Right cardiac atrium (tissue), 5 donors: ENCODE results near the gene WNT5B. TPM values are rescaled to one million over a fixed set of nuclear protein-coding genes. Genes with fewer than 3 reads are reported as not detected.

Experiments
- ATAC-seq, 2 donors: fragments of 200-7000 bp; cut with Tn5 transposase; one replicate each; pipeline versions ENCODE4 v1.8.0 to v1.9.1; 2020; ENCODE audit warnings: moderate library complexity in 2 of 2, mild to moderate bottlenecking in 1 of 2
- DNase-seq, 3 donors: peaks; one replicate each; pipeline ENCODE4 v3.0.0-alpha.2; 2020
- H3K27ac ChIP-seq: one replicate; pipeline ENCODE4 v1.5.1; 2013; ENCODE audit warnings: mild to moderate bottlenecking, low read length, control low read depth, moderate library complexity
- H3K27me3 ChIP-seq: one replicate; pipeline ENCODE4 v1.6.1; 2013; ENCODE audit not compliant: control insufficient read depth, insufficient read depth
- H3K4me1 ChIP-seq: one replicate; pipeline ENCODE4 v1.6.1; 2013; ENCODE audit warnings: low read length; ENCODE audit not compliant: control insufficient read depth, insufficient read depth
- H3K4me3 ChIP-seq: one replicate; pipeline ENCODE4 v1.5.1; 2013; ENCODE audit warnings: low read length, control low read depth
- H3K9me3 ChIP-seq: one replicate; pipeline ENCODE4 v1.6.1; 2013; ENCODE audit warnings: low read length; ENCODE audit not compliant: control insufficient read depth
- WGBS: extraction: QIAGEN DNeasy Blood & Tissue Kit; methylation state at CpG from one replicate; pipeline ENCODE4 v1.1.7; 2013; 5-methylcytosine and 5-hydroxymethylcytosine counted together
- intact Hi-C, 4 donors: fragments of 100-400 bp; cut with DNase I; formaldehyde crosslinking; loops; one replicate each; pipeline versions ENCODE4 v1.11.0 to v1.14.0; 2022 to 2023
- microRNA-seq, 2 donors: library from miRNA; unstranded; fragments of <30 nt; microRNA quantifications; one replicate each; pipeline ENCODE4 v1.2.0, GENCODE V29; 2020 to 2021
- polyA plus RNA-seq: library from polyadenylated mRNA; stranded (reverse); fragments of 200-250 nt; gene quantifications from one replicate; pipeline ENCODE4 v1.2.3, GENCODE V29; 2013
- total RNA-seq, 4 donors: library from RNA; stranded (reverse); fragmentation: NEBNext Ultra II Directional; extraction: Animal tissue kit (Norgen Biotek cat#: 25700); gene quantifications; one replicate each; pipeline ENCODE4 v1.2.1, GENCODE V29; 2021
- donor health status: healthy with polysubstance abuse.
- donor health status: DM: no; HTN: yes; CAD: no.
- donor health status: DM: no; HTN: no; CAD: no.
- donor health status: DM: no; HTN: yes; CAD: no; lungs with severe emphysema.
- donor health status: DM: yes; HTN: yes; CAD: no.

WNT5B gene
- total and polyA plus RNA-seq, 5 donors, result 1.7 to 3.6 (median 1.9) TPM

DNA sequence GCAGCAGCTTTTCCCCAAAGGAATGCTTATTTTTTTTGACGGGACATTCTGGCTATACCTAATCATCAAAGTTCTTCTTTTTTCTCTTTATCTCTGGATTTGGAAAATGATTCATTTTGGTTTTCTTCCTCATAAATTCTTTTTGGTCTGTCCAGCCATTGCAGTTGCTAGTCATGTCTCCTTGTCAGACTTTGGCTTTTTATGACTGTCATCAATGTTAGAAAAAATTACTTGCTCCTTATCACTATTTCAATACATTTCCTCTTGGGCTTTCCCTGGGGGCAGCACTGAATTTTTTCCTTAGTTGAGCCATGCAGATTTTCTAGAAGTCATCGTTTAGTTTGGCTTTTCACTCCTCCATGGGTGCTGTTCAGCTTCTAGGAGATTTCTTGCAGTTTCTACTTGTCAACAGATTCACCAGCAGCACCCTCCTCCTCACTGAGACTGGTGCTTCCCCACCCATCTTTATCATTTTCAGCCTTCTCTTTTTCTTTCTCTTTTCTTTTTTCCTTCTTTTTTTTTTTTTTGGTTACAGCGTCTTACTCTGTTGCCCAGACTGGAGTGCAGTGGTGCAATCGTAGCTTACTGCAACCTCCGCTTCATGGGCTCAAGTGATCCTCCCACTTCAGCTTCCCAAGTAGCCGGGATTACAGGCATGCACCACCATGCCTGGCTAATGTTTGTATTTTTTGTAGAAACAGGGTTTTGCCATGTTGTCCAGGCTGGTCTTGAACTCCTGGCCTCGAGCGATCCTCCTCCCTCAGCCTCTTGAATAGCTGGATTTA, 67.0 kb downstream of the WNT5B start:
- intact Hi-C loops, result no loop called here

DNA sequence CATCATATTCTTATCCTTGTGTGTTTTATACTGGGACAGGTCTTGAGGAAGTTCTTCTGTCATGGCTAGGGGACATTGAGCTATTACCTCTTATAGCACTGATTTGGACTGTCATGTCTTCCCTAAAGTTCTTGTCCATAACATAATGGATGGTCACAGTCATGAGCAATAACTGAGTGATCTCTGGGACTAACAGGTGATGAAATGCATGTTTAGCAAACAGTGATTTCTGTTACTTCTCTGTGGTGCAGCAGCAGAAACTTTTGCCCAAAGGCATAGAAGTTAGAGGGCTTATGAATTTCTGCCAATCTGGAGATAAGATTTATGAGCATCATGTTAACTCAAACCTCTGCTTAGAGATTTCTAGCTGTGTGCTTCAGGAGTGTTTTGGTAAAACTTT, 67.8 kb downstream of the WNT5B start:
- peaks cover 11% of the 10 kb centered on the region for H3K4me1 ChIP-seq
- no peak for DNase-seq
- H3K4me3 ChIP-seq, result no peak overlapping the region
- ATAC-seq, result no peak
- no peaks in the 10 kb centered on the region for H3K9me3 ChIP-seq
- intact Hi-C loops, result no loop called here
- no peak overlapping the region for H3K27ac ChIP-seq
- no peaks in the 10 kb centered on the region for H3K27me3 ChIP-seq

More for the DNA sequence above, 67.0 kb downstream of the WNT5B start:
- Histone ChIP-seq H3K4me1 (peaks cover 11% of the 10 kb centered on the region), H3K9me3 (no peaks in the 10 kb centered on the region), H3K27ac (no peak overlapping the region), H3K4me3 (no peak overlapping the region), H3K27me3 (no peaks in the 10 kb centered on the region)
- WGBS, result 60% methylated on average over 8 of the region's 8 CpGs
- ATAC-seq, result no peak
- DNase-seq, result no peak

Small RNAs within 50 kb of the gene (microRNA-seq; reads per million reads assigned to microRNA genes)
- 0 reads per million in 2 donors for gene MIR3649

Other genes with a start within 250 kb of the WNT5B start
- 1 to 10 TPM; 6.5 to 8.3 (median 8.0) TPM for gene FBXL14, start 34.6 kb upstream of the WNT5B start, total RNA-seq
- 4.7 TPM for gene FBXL14, start 34.6 kb upstream of the WNT5B start, polyA plus RNA-seq
- gene ADIPOR2, start 61.8 kb downstream of the WNT5B start, total RNA-seq, result 10 to 100 TPM; 36.4 to 52.0 (median 42.8) TPM
- 28.1 TPM for gene ADIPOR2, start 61.8 kb downstream of the WNT5B start, polyA plus RNA-seq
- gene LRTM2, start 191.3 kb downstream of the WNT5B start, total RNA-seq, result not detected
- gene LRTM2, start 191.3 kb downstream of the WNT5B start, polyA plus RNA-seq, result not detected